Measurements from ENCODE around the gene LPIN1.
"Not testable (repeated sequence)": the region's sequence is repeated elsewhere in the genome, so short reads cannot be mapped to it uniquely, and the experiment has no call there.

Gene LPIN1

DNA sequence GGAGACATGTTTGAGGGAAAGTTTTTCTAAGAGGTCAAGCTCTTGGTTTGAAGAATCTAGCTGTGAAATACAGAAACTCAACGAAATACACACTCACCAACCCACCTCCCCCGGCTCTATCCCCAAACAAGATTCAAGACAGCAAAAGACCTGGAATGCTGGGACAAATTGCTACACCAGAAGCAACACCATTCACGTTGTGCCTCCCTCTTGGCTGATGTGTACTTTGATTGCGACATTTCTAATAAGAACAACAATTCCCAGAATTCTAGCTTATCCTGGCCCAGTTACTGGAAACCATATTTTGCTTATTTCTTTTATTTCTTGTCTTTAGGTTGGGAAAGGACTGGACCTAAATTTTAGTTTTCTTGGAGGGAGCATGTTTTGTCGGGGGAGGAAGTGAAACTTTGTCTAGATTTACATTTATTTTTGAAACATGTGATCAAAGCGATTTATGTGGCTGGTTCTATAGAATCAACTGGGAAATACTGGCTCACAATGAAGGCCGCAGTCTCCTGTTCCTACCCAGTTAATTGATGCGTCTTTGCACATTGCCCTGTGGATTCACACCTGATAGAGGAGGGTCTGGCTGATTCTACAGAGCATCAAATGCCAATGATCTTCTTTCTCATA is 29.6 kb upstream of the LPIN1 start:
- DNase-seq (ENCODE audit: low read depth in 2 of 2) = no peak

DNA sequence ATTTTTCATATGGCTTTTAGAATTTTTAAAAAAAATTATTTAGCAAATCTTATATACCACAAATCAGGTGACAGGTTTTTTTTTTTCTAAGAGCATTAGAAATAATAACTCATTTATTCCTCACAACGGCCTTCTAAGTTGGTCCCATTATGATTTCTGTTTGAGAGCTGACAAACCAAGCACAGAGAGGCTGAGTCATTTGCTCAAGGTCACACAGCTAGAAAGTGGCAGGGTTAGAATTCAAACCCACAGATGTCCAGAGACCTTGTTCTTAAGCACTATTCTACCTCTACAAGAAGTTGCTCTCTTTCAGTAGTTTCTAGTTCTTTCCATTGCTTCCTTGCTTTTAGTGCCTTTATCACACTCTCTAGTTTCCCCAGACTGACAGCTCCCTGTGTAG is 28.8 kb upstream of the LPIN1 start:
- no peak for DNase-seq (ENCODE audit: low read depth in 2 of 2)

DNA sequence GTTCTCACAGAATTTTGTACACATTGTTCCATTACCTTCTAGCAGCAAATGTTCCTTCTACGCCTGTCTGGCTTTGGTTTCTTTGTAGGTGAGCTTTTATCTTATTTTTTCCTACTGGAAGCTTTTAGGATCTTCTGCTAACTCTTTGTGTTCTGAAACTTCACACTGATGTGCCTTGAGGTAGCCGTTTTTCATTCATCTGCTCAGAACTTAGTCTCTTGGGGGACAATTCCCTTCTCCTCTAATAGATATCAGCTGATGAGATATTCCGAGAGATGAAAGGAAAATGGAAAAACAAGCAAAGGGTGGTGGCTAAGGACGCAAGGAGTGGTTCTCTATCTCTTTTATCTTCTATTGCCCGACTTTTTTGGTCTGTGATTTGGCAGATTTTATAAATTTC is 27.8 kb upstream of the LPIN1 start:
- DNase-seq (ENCODE audit: low read depth in 2 of 2) = no peak

DNA sequence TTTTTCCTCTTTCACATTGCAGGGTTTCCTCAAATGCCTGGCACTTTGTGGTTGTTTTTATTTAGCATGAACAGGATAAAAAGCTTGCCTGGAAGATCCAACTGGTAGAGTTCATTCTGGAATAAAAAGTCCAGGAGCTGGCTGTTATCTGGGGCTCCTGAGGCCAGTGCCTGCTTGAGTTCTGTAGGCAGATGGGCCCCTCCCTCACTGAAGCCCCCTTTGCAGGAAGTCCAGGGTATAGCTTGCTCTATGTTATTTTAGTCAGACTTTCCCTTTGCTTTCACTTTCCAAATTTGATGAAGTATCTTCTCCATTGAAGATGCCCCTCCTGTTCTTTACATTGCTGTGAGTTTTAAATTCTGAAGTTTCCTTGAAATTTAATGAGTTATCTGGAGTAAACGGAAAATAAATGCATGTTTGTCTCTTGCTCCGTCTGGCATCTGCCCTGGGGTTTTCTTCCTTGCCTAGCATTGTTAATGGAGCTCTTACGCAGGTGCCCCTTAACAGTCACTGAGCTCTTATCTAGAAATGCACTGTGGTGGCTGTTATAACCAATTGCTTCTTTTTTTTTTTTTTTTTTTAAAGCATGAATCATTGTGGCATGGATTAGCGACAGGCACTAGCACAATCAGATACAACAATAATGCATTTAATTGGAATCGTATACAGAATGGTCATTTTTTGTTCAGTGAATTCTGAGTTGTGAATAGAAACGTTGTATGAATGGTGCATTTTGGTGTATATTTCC is 27.0 kb upstream of the LPIN1 start:
- no peak for DNase-seq (ENCODE audit: low read depth in 2 of 2)

DNA sequence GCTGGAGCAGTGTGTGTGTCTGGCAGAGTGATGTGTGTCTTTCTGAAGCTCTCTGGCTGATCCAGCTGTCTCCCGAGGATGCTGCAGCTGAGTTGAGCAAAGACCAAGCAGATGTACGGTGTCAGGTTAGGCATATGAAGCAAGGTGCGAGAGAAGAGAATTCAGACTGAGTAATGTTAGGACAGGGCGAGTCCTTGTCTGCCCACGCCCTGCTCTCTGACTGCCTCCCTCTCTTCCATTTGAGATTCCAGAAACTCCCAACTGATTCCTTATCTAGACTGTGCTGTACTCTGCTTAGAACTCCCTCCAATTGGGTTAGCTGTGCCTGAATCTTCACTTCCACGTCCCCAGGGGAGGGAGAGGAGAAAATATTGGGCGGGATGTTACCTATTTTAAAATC is 25.7 kb upstream of the LPIN1 start:
- no peak for DNase-seq (ENCODE audit: low read depth in 2 of 2)

GRCh38 chr2:11722292-11723060 is 24.0 kb upstream of the LPIN1 start:
- DNase-seq (ENCODE audit: low read depth in 2 of 2) = no peak

- DNase-seq (ENCODE audit: low read depth in 2 of 2) = no peak
Measured at GRCh38 chr2:11723061-11723371, 23.4 kb upstream of the LPIN1 start.

- no peak for DNase-seq (ENCODE audit: low read depth in 2 of 2)
Measured at GRCh38 chr2:11724151-11724550, 22.3 kb upstream of the LPIN1 start.

DNA sequence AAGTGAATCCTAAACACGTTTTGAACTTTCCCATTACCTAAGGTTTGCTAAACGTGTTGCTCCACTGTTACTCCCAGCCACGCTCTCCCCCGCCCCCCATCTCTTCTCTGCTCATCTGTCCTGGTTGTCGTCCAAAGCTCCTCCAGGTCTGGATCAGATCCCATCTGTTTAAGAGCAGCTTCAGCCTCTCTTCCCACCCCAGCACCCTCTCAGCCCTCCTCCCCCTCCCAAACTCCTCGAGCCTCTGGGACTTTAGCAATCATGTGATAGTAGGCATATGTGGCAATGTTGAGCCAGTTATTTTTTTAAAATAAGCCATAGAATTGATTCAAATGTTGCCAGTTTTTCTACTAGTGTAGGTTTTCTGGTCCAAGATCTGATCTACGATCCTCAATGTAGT is 20.0 kb upstream of the LPIN1 start:
- DNase-seq (ENCODE audit: low read depth in 2 of 2) = no peak

DNA sequence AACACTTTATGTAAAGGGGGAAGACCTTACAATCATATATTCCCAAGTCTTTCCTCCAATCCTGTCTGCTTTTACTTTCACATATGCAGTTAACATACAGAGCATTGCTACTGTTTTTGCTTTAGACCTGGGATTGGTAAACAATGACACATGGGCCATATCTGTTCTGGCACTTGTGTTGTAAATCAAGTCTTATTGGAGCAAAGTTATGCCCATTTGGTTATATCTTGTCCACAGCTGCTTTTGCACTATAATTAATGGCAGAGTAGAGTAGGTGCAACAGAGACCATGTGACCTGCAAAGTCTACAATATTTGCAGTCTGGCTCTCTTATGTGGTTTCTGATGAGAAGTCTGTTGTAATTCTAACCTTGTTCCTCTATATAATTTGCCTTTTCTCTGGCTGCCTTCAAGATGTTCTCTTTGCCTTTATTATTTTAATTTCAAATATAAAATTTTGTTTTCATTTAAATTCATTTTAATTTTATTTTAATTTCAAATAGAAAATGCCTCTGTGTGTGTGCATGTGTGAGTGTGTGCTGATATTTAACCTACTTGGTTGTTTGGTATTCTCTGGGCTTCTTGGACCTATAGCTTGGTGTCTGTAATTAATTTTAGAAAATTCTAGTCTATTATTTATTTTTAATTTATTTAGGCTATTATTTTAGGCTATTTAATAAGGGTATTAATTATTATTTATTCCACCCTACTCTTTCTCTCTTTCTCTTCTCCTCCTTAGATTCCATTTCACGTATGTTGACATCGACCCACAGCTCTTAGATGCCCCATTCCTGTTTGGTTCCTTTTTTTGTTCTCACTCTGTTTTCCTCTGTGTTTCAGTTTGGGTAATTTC is 16.8 kb upstream of the LPIN1 start:
- DNase-seq (ENCODE audit: low read depth in 2 of 2) = no peak

DNA sequence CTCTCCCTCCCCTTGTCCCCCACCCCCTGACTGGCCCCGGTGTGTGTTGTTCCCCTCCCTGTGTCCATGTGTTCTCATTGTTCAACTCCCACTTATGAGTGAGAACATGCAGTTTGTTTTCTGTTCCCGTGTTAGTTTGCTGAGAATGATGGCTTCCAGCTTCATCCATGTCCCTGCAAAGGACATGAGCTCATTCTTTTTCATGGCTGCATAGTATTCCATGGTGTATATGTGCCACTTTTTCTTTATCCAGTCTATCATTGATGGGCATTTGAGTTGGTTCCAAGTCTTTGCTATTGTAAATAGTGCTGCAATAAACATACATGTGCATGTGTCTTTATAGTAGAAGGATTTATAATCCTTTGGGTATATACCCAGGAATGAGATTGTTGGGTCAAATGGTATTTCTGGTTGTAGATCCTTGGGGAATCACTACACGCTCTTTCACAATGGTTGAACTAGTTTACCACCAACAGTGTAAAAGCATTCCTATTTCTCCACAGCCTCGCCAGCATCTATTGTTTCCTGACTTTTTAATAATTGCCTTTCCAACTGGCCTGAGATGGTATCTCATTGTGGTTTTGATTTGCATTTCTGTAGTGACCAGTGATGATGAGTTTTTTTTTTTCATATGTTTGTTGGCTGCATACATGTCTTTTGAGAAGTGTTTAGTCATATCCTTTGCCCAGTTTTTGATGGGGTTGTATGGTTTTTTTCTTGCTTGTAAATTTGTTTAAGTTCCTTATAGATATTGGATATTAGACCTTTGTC is 15.0 kb upstream of the LPIN1 start:
- DNase-seq (ENCODE audit: low read depth in 2 of 2) = not testable (repeated sequence)

GRCh38 chr2:11732587-11732986 is 13.8 kb upstream of the LPIN1 start:
- no peak for DNase-seq (ENCODE audit: low read depth in 2 of 2)

GRCh38 chr2:11737852-11738251 is 8.6 kb upstream of the LPIN1 start:
- not testable (repeated sequence) for DNase-seq (ENCODE audit: low read depth in 2 of 2)

- no peak for DNase-seq (ENCODE audit: low read depth in 2 of 2)
Measured at GRCh38 chr2:11738589-11739436, 7.6 kb upstream of the LPIN1 start.

DNA sequence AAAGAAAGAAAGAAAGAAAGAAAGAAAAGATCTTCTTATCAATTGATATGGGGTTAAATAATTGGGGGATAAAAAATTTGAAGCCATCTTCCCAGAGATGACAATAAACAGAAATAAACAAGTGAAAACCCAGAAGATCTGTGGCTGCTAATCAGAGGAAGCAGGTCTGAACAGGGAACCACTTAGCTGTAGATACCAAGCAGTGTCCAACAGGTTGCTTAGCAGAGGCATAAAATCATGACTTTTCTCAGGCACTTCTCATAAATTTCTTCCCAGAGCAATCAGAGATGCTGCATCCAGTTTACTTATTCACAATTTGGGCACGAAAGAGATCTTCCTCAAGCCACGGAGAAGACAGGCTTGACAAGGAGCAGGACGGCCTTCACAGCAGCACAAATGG is 5.7 kb upstream of the LPIN1 start:
- no peak for DNase-seq (ENCODE audit: low read depth in 2 of 2)

DNA sequence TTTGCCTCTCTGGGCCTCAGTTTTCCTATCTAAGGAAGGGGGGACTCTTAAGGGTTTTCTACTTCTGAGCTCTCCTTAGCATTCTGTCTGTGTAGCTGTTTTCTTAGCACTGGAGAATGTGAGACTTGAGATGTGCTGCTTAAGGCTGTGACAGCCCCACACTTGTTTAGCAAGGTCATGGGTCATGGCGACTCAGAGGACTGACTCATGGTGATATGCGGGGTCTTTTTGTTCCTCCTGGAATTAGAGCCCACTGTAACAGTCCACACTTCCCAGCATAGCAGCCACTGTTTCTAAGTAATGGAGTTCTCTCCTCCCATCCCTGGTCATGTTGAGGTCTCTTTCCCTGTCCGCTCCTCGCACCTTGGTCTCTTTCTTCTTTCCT is 4.1 kb upstream of the LPIN1 start:
- no peak for DNase-seq (ENCODE audit: low read depth in 2 of 2)

- DNase-seq (ENCODE audit: low read depth in 2 of 2) = no peak
Measured at GRCh38 chr2:11742702-11743357, 3.6 kb upstream of the LPIN1 start.

DNA sequence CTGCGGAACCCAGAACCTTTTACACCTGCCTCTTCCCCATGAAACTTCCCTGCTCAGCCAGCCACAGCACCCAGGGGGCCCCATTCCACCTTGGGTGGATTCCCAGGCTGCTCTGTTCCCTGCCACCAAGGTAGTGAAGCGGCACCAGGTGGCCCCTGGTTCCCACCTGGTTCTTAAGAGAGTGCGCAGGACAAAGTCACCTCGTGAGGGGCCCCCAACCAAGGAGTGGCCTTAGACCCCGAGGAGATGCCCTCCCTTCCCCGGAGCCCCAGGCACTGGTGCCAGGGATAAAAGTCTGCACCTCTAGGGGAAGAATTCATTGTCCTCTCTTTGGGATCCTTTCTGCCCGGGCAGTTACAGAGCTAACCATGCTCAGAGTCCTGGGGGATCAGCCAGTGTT is 3.1 kb upstream of the LPIN1 start:
- no peak for DNase-seq (ENCODE audit: low read depth in 2 of 2)

DNA sequence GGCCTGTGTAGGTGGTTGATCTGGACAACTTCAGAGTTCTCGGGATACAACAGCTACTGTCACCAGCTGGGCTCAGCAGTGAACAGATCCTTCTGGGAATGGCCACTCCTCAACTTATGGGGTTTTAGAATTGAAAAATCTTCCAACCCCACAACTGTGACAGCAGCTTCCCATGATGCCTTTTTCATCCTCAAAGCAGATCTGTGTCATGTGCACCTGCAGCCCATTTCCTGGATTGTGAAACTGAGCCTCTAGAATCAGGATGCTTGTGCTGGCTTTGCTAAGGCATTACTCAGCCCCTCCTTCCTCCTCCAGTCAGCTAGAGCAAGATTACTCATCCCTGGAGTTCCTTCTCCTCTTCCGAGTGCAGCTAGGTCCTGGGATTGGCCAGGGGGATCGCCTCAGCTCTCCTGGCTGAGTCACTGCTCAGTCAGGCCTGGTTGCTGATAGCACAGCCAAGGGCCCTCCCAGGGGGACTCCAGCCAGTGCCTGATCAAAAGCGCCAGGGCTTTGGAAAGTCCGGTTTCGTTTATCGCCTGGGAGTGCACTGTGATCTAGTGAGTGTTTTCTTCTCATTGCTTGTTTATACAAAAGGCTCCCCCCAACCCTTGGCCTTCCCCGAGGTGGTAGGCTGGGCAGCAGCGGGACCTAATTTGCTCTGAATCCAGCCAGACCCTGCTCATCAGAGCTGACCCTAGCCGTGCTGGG is 2.4 kb upstream of the LPIN1 start:
- DNase-seq (ENCODE audit: low read depth in 2 of 2) = peak; percentile 36 to 62
